Tibial nerve (tissue), 4 donors: ENCODE data around the gene SLC45A2. TPM values are rescaled to one million over a fixed set of nuclear protein-coding genes. Genes with fewer than 3 reads are reported as not detected.

Experiments
- DNase-seq, 2 donors: peaks; one replicate each; pipeline ENCODE4 v3.0.0-alpha.2; 2019; ENCODE audit warnings: low spot score in 2 of 2
- H3K27ac ChIP-seq, 4 donors: fragments of 200-600 bp; sonication (generic) in 3 of 4; one replicate each; pipeline ENCODE4 v1.5.1; 2017 to 2019; ENCODE audit warnings: mild to moderate bottlenecking in 1 of 4
- H3K27me3 ChIP-seq, 2 donors: fragments of 200-600 bp; sonication (generic) in 1 of 2; one replicate each; pipeline versions ENCODE4 v1.5.1 to v1.6.0; 2017 to 2019
- H3K36me3 ChIP-seq, 3 donors: fragments of 200-600 bp; sonication (generic); one replicate each; pipeline ENCODE4 v1.5.1; 2018 to 2019
- H3K4me1 ChIP-seq, 4 donors: fragments of 200-600 bp; sonication (generic) in 3 of 4; one replicate each; pipeline ENCODE4 v1.5.1; 2017 to 2019
- H3K4me3 ChIP-seq, 4 donors: fragments of 200-600 bp; sonication (generic) in 3 of 4; one replicate each; pipeline ENCODE4 v1.5.1; 2017 to 2019; ENCODE audit warnings: mild to moderate bottlenecking in 1 of 4, moderate library complexity in 1 of 4
- H3K9me3 ChIP-seq, 4 donors: fragments of 200-600 bp; sonication (generic) in 3 of 4; one replicate each; pipeline ENCODE4 v1.5.1; 2017 to 2019
- EP300 ChIP-seq, 2 donors: sonication (generic); formaldehyde crosslinking; IDR thresholded peaks; one replicate each; pipeline ENCODE4 v1.6.1; 2017; ENCODE audit warnings: antibody characterized with exemption in 2 of 2, mild to moderate bottlenecking in 1 of 2
- POLR2A ChIP-seq, 2 donors: fragments of 450-650 bp; IDR thresholded peaks; one replicate each; pipeline ENCODE4 v1.6.1; 2017; ENCODE audit warnings: antibody characterized with exemption in 2 of 2, mild to moderate bottlenecking in 2 of 2, moderate library complexity in 2 of 2
- WGBS, 2 donors: methylation state at CpG; one replicate each; pipeline ENCODE4 v1.1.5; 2018; 5-methylcytosine and 5-hydroxymethylcytosine counted together
- total RNA-seq, 4 donors: library from RNA; depleted of rRNA; stranded (reverse); fragments of >200 nt; gene quantifications; one replicate each; pipeline ENCODE4 v1.1.0, GENCODE V29; 2016
- TF ChIP-seq, protein P1 (sequence below), 5 experiments: fragments of 200-600 bp in 3 of 5; fragments of 450-650 bp in 2 of 5; sonication (generic) in 3 of 5; IDR thresholded peaks; one replicate each; pipeline ENCODE4 v1.5.1; 2016 to 2019; ENCODE audit warnings: antibody characterized with exemption in 5 of 5, mild to moderate bottlenecking in 3 of 5, moderate library complexity in 2 of 5

SLC45A2 gene
- total RNA-seq, 4 donors from 2014 or later: not detected

DNA sequence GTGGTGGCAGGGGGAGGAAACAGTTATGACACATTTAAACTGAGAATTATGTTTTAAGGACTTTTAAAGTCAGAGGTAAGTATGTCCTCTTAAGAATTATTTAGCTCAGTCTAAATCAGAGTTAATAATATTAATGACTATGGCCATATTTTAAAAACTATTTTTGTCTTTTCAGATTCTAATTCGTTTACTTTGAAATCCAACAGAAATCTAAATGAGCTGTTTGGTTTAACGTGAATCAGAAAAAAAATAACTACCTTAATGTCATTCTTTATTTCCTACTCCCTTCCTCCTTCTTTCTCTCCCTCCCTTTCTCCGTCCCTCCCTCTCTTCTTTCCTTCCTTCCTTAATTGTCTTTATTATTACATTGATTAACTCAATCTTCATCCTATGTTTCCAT is 43.9 kb upstream of the SLC45A2 start:
- Histone ChIP-seq H3K9me3 (no peaks in the 10 kb centered on the region), H3K36me3 (peaks cover 0 to 39% (median 0%) of the 10 kb centered on the region in 3 donors), H3K4me1 (no peaks in the 10 kb centered on the region), H3K4me3 (no peak overlapping the region), H3K27me3 (no peaks in the 10 kb centered on the region), H3K27ac (no peak overlapping the region)
- no peak for DNase-seq
- WGBS, 2 donors: 87 to 89% methylated on average over 3 of the region's 3 CpGs
- TF ChIP-seq EP300 (IDR thresholded peaks at IDR 0.05): no peak
- TF ChIP-seq, protein P1, sequence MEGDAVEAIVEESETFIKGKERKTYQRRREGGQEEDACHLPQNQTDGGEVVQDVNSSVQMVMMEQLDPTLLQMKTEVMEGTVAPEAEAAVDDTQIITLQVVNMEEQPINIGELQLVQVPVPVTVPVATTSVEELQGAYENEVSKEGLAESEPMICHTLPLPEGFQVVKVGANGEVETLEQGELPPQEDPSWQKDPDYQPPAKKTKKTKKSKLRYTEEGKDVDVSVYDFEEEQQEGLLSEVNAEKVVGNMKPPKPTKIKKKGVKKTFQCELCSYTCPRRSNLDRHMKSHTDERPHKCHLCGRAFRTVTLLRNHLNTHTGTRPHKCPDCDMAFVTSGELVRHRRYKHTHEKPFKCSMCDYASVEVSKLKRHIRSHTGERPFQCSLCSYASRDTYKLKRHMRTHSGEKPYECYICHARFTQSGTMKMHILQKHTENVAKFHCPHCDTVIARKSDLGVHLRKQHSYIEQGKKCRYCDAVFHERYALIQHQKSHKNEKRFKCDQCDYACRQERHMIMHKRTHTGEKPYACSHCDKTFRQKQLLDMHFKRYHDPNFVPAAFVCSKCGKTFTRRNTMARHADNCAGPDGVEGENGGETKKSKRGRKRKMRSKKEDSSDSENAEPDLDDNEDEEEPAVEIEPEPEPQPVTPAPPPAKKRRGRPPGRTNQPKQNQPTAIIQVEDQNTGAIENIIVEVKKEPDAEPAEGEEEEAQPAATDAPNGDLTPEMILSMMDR (IDR thresholded peaks at IDR 0.05): no peak
- TF ChIP-seq POLR2A (IDR thresholded peaks at IDR 0.05): no peak

DNA sequence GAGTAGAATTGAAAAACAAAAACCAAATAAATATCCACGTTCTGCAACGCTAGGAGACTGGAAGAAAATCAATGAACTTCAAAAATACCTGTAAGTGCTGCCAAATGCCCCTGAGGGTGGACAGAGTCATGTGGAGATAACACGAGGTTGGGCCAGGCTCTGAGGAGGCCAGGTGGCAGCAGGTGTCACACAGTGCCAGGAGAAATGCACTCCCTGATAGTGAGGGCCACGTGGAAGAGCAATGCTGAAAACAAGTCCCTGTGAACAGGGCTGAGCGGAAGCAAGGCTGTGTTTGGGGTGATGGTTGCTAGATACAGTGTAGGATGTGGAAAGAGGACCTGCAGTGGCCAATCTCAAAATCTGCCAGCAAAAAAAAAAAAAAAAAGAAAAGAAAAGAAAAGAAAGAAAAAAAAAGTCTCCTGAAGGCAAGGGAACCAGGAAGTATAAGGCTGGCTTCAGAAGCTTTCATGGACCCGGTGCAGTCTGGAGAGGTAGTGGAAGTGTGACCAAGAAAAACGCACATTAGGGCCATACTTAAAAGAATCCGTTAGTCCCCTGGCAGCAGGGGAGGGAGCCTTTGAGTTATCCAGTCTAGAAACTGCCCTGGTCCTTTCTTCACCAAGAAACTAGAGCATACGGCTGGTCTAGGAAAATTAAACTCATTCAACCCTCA is 41.7 kb upstream of the SLC45A2 start:
- TF ChIP-seq, protein P1 (IDR thresholded peaks at IDR 0.05): no peak
- no peak for TF ChIP-seq EP300 (IDR thresholded peaks at IDR 0.05)
- no peak for TF ChIP-seq POLR2A (IDR thresholded peaks at IDR 0.05)
- Histone ChIP-seq H3K27me3 (no peaks in the 10 kb centered on the region), H3K36me3 (peaks cover 0 to 35% (median 0%) of the 10 kb centered on the region in 3 donors), H3K4me1 (no peaks in the 10 kb centered on the region), H3K4me3 (no peak overlapping the region), H3K27ac (no peak overlapping the region), H3K9me3 (no peaks in the 10 kb centered on the region)
- no peak for DNase-seq
- WGBS, 2 donors: 83 to 85% methylated on average over 9 of the region's 9 CpGs

DNA sequence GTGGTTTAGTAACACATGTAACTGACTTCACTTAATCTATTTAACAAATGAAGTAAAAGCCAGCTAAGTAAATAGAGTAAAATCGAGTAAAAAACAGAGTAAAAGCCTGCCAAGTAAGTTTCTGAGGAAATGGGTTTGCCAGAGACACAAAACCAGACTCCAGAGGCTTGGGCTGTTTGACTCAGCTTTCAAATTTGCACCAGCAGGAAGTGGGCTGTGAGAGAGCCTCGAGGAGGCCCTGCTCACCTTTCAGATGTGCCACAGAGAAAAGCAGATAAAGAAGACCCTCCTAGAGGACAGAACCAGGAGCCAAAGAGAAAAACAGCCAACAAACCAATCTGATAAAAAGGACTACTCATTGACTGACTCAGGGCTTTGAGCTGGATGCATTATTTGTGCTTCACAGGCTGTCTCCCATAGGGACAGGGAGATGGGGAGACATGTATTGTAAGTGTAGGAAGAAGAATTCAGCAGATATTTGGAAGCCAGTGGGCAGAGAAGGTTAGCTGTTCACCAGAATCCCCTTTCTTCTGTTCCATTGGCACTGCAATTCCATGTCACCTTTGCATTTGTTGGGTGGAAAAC is 37.7 kb upstream of the SLC45A2 start:
- no peak overlapping the region for H3K27ac ChIP-seq
- WGBS, 2 donors: 37 to 39% methylated on average over 2 of the region's 2 CpGs
- H3K9me3 ChIP-seq: no peaks in the 10 kb centered on the region
- no peak overlapping the region for H3K4me3 ChIP-seq
- H3K36me3 ChIP-seq: peaks cover 0 to 44% (median 0%) of the 10 kb centered on the region in 3 donors
- no peaks in the 10 kb centered on the region for H3K27me3 ChIP-seq
- DNase-seq: no peak
- H3K4me1 ChIP-seq: no peaks in the 10 kb centered on the region
- TF ChIP-seq, protein P1 (IDR thresholded peaks at IDR 0.05): no peak

DNA sequence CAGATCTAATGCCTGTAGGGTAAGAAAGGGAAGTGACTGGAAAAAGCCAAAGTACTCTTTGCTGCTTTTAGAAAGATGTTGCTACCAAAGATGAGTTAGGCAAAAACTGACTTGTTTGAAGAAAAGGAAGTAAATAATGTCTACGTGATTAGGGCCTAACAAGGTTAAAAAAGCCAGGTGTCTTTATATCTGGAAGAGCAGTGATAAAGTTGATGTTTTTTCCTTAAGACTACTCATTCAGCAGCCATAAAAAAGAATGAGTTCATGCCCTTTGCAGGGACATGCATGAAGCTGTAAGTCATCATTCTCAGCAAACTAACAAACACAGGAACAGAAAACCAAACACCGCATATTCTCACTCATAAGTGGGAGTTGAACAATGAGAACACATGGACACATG is 36.8 kb upstream of the SLC45A2 start:
- TF ChIP-seq EP300 (IDR thresholded peaks at IDR 0.05) (no peak), POLR2A (IDR thresholded peaks at IDR 0.05) (no peak)
- TF ChIP-seq, protein P1 (IDR thresholded peaks at IDR 0.05): no peak
- Histone ChIP-seq H3K27ac (no peak overlapping the region), H3K36me3 (peaks cover 0 to 44% (median 0%) of the 10 kb centered on the region in 3 donors), H3K27me3 (no peaks in the 10 kb centered on the region), H3K9me3 (no peaks in the 10 kb centered on the region), H3K4me3 (no peak overlapping the region), H3K4me1 (no peaks in the 10 kb centered on the region)
- no peak for DNase-seq
- WGBS, 2 donors: 67 to 74% methylated on average over 2 of the region's 2 CpGs

DNA sequence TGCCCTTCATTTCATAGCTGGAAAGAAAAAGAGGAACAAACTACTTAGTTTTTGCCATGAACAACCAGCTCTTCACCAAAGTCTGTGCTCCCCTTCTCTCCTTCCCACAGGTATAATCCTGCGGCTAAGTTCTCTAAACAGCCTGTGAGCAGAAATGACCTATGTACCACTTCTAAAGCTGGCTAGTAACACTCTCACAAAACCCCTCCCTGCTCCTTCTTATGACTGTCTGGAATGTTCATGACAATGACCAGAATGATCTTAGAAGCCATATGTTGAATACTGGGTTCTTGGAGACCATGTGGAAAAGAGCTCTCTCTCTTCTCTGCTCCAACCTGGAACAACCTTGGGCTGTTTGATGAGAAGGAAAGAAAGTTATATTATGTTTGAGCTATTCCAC is 36.2 kb upstream of the SLC45A2 start:
- TF ChIP-seq EP300 (IDR thresholded peaks at IDR 0.05): no peak
- TF ChIP-seq, protein P1 (IDR thresholded peaks at IDR 0.05): no peak
- no peak for TF ChIP-seq POLR2A (IDR thresholded peaks at IDR 0.05)
- 90 to 95% methylated on average over 1 of the region's 1 CpG for WGBS, 2 donors
- no peak overlapping the region for H3K27ac ChIP-seq

More for the DNA sequence above, 36.2 kb upstream of the SLC45A2 start:
- Histone ChIP-seq H3K4me3 (no peak overlapping the region), H3K36me3 (peaks cover 0 to 44% (median 0%) of the 10 kb centered on the region in 3 donors), H3K4me1 (no peaks in the 10 kb centered on the region), H3K9me3 (no peaks in the 10 kb centered on the region), H3K27me3 (no peaks in the 10 kb centered on the region)
- no peak for DNase-seq
